ENCODE results near the gene SNRPD1. TPM values are rescaled to one million over a fixed set of nuclear protein-coding genes. Genes with fewer than 3 reads are reported as not detected.

Gene SNRPD1
- total RNA-seq, 1 experiment from 2014 or later: 68.4 TPM

- in situ Hi-C loops (cut with HindIII; ENCODE audit: low pct_unique_long_range_greater_than_20kb, low sequenced_read_pairs): no loop called here
- DNase-seq (ENCODE audit: low read depth, low spot score): no peak
Measured at GRCh38 chr18:21680161-21680560, 68.0 kb downstream of the SNRPD1 start.

DNA sequence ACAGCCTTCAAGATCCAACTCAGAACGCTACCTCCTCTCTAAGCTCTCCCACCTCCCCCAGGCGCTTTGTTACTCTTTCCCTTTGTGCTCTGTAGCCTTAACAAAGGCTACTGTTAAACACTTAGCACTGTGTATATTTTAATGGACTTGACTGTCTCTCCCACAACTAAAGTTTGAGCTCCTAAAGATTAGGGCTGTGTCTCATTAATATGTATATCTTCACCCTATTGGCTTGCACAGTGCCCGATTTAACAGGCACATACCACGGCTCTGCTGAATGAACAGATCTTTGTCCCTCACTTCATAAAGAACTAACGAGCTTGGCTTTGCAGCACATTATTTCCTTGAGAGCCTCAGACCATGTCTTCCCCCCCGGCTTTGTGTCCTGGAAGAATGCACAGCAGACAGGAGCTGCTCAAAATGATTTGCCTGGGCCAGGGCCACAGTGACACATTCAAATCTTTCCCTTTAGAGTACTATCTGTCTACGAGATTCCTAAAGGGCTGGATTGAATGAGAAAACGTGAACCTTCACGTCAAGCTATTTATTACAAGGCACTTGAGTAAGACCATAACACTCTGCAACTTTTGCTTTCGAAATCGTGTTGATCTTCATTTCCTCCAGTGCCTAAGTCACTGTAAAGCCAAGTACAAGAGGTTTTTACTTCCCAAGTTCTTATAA lies 70.4 kb downstream of the SNRPD1 start:
- in situ Hi-C loops (cut with HindIII; ENCODE audit: low pct_unique_long_range_greater_than_20kb, low sequenced_read_pairs): no loop called here
- peak; percentile 52 for DNase-seq (ENCODE audit: low read depth, low spot score)

Small RNAs within 50 kb of the gene (small RNA-seq; reads per million reads assigned to genes)
- gene MIR320C1: 0 reads per million in 2 experiments

Other genes starting within 250 kb of the SNRPD1 start
- 48.6 and 54.4 TPM in 2 replicates for gene ESCO1, start 11.6 kb upstream of the SNRPD1 start, total RNA-seq (2014; rRNA removed; shearing (Covaris generic))
- 21.9 and 25.8 TPM in 2 replicates for gene ABHD3, start 92.5 kb downstream of the SNRPD1 start, total RNA-seq (2014; rRNA removed; shearing (Covaris generic))
- gene MIB1, start 128.5 kb downstream of the SNRPD1 start, total RNA-seq (2014; rRNA removed; shearing (Covaris generic)): 23.0 and 26.7 TPM in 2 replicates